HFFc6 (cell line): ENCODE results near the gene EIF6. TPM values are rescaled to one million over a fixed set of nuclear protein-coding genes. Genes with fewer than 3 reads are reported as not detected.
"Not testable (repeated sequence)": the region's sequence is repeated elsewhere in the genome, so short reads cannot be mapped to it uniquely, and the experiment has no call there.

Source experiments
- DNase-seq: peaks from one replicate; pipeline ENCODE4 v3.0.0-alpha.2; 2018
- H3K27ac Mint-ChIP-seq: 2 replicates; pipeline ENCODE4 v1.8.0; 2020; ENCODE audit warnings: mild to moderate bottlenecking, mixed read lengths
- H3K27me3 Mint-ChIP-seq: 2 replicates; pipeline ENCODE4 v1.8.0; 2021; ENCODE audit warnings: mild to moderate bottlenecking, moderate library complexity, mixed read lengths; ENCODE audit not compliant: insufficient read depth
- H3K36me3 Mint-ChIP-seq: 2 replicates; pipeline ENCODE4 v1.8.0; 2021; ENCODE audit warnings: low read depth, mixed read lengths
- H3K4me1 Mint-ChIP-seq: 2 replicates; pipeline ENCODE4 v1.8.0; 2020; ENCODE audit warnings: low read depth, mixed read lengths
- H3K4me3 Mint-ChIP-seq: 2 replicates; pipeline ENCODE4 v1.8.0; 2020; ENCODE audit warnings: mild to moderate bottlenecking, moderate library complexity, mixed read lengths
- H3K9me3 Mint-ChIP-seq: 2 replicates; pipeline ENCODE4 v1.8.0; 2020; ENCODE audit warnings: mild to moderate bottlenecking, mixed read lengths
- total RNA-seq, 6 experiments: library from RNA; stranded (reverse); fragmentation: NEBNext Ultra II Directional; extraction: Animal tissue kit (Norgen Biotek cat#: 25700); gene quantifications; 2 replicates in 1 of 6; 3 replicates in 5 of 6; pipeline ENCODE4 v1.2.3, GENCODE V29; 2021
- TF ChIP-seq, protein P1 (sequence below): fragments of 200-600 bp; sonication (generic); IDR thresholded peaks from 2 replicates; pipeline ENCODE4 v1.5.0; 2021; ENCODE audit warnings: antibody characterized with exemption, mild to moderate bottlenecking

The EIF6 gene
- total RNA-seq, 6 experiments from 2014 or later, result 176 to 194 (median 185) TPM

GRCh38 chr20:35254448-35254999 lies 30.0 kb downstream of the EIF6 start:
- no peak for DNase-seq
- H3K27me3 Mint-ChIP-seq, result no peaks in the 10 kb centered on the region
- H3K27ac Mint-ChIP-seq, result no peak overlapping the region
- no peak overlapping the region for H3K4me3 Mint-ChIP-seq
- TF ChIP-seq, protein P1, sequence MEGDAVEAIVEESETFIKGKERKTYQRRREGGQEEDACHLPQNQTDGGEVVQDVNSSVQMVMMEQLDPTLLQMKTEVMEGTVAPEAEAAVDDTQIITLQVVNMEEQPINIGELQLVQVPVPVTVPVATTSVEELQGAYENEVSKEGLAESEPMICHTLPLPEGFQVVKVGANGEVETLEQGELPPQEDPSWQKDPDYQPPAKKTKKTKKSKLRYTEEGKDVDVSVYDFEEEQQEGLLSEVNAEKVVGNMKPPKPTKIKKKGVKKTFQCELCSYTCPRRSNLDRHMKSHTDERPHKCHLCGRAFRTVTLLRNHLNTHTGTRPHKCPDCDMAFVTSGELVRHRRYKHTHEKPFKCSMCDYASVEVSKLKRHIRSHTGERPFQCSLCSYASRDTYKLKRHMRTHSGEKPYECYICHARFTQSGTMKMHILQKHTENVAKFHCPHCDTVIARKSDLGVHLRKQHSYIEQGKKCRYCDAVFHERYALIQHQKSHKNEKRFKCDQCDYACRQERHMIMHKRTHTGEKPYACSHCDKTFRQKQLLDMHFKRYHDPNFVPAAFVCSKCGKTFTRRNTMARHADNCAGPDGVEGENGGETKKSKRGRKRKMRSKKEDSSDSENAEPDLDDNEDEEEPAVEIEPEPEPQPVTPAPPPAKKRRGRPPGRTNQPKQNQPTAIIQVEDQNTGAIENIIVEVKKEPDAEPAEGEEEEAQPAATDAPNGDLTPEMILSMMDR, result no peak
- no peaks in the 10 kb centered on the region for H3K9me3 Mint-ChIP-seq
- H3K36me3 Mint-ChIP-seq, result peaks cover 21% of the 10 kb centered on the region
- peaks cover 16% of the 10 kb centered on the region for H3K4me1 Mint-ChIP-seq

GRCh38 chr20:35253010-35253409 lies 31.6 kb downstream of the EIF6 start:
- TF ChIP-seq, protein P1, result no peak
- H3K27me3 Mint-ChIP-seq, result no peaks in the 10 kb centered on the region; the same call in 1 of the 2 replicates
- H3K4me1 Mint-ChIP-seq, result peaks cover 10% of the 10 kb centered on the region
- no peak overlapping the region for H3K27ac Mint-ChIP-seq
- H3K36me3 Mint-ChIP-seq, result peaks cover 21% of the 10 kb centered on the region
- H3K9me3 Mint-ChIP-seq, result no peaks in the 10 kb centered on the region
- H3K4me3 Mint-ChIP-seq, result no peak overlapping the region
- no peak for DNase-seq

DNA sequence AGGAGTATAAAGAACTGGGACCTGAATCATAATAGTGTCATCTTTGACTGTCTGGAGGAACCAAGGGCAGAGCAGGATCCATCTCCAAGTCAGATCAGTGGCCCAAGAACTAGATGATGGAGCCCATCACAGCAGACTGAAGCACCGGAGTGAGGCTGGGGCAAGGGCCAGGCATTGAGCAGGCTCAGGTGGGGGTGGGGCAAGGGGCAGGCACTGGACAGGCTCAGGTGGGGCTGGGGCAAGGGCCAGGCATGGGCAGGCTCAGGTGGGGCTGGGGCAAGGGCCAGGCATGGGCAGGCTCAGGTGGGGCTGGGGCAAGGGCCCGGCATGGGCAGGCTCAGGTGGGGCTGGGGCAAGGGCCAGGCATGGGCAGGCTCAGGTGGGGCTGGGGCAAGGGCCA lies 32.0 kb downstream of the EIF6 start:
- not testable (repeated sequence) for H3K9me3 Mint-ChIP-seq, H3K27me3 Mint-ChIP-seq, H3K4me3 Mint-ChIP-seq, H3K4me1 Mint-ChIP-seq, H3K27ac Mint-ChIP-seq, DNase-seq
- H3K36me3 Mint-ChIP-seq, result peaks cover 21% of the 10 kb centered on the region

DNA sequence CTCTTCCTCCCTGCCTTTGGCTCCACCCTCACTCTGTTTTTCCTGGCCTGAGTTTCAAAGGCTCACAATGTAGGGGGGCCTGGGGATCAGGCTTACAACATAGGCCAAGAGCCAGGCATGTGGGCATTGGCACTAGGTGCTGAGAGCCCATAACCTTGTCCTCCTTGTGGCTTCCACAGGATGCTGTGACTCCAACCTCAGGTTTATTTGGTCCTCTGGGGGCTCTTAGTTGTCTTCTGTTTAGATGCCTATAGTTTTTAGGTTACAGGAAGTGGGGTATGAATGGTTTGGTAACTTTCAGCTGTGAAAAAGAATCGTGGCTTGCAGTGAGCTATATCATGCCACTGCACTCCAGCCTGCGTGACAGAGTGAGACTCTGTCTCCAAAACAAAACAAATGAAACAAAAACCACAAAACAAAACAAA lies 32.5 kb downstream of the EIF6 start:
- DNase-seq, result no peak
- H3K4me1 Mint-ChIP-seq, result peaks cover under 1% of the 10 kb centered on the region
- no peak overlapping the region for H3K27ac Mint-ChIP-seq
- H3K36me3 Mint-ChIP-seq, result peaks cover 17% of the 10 kb centered on the region
- no peak overlapping the region for H3K4me3 Mint-ChIP-seq
- no peaks in the 10 kb centered on the region for H3K9me3 Mint-ChIP-seq
- no peaks in the 10 kb centered on the region; the same call in 1 of the 2 replicates for H3K27me3 Mint-ChIP-seq
- TF ChIP-seq, protein P1, result no peak

- Mint-ChIP-seq H3K36me3 (peaks cover 13% of the 10 kb centered on the region; the same call in 1 of the 2 replicates), H3K27ac (no peak overlapping the region), H3K27me3 (no peaks in the 10 kb centered on the region; the same call in 1 of the 2 replicates), H3K4me1 (no peaks in the 10 kb centered on the region; the same call in 1 of the 2 replicates), H3K4me3 (no peak overlapping the region), H3K9me3 (no peaks in the 10 kb centered on the region)
- TF ChIP-seq, protein P1, result no peak
- no peak for DNase-seq
These were observed 33.0 kb downstream of the EIF6 start for GRCh38 chr20:35251613-35251940.

GRCh38 chr20:35248641-35249475 lies 35.7 kb downstream of the EIF6 start:
- H3K27me3 Mint-ChIP-seq, result no peaks in the 10 kb centered on the region; the same call in 1 of the 2 replicates
- no peak overlapping the region for H3K27ac Mint-ChIP-seq
- TF ChIP-seq, protein P1, result no peak
- no peak overlapping the region for H3K4me3 Mint-ChIP-seq
- no peaks in the 10 kb centered on the region for H3K9me3 Mint-ChIP-seq
- H3K4me1 Mint-ChIP-seq, result no peaks in the 10 kb centered on the region; the same call in 1 of the 2 replicates
- DNase-seq, result no peak
- H3K36me3 Mint-ChIP-seq, result no peaks in the 10 kb centered on the region
